Common myeloid progenitor, CD34-positive (primary cell): ENCODE measurements around the gene RBP3.

Source experiments
- CTCF ChIA-PET: fragments of 350-600 bp; sonication (Branson Sonifier 250); formaldehyde crosslinking; loops from one replicate; lab custom pipeline; 2021; ENCODE audit warnings: antibody characterized with exemption; lab: Charles Lee
- POLR2A ChIA-PET: fragments of 350-600 bp; sonication (Branson Sonifier 250); formaldehyde crosslinking; loops from one replicate; lab custom pipeline; 2021; ENCODE audit warnings: antibody characterized with exemption; lab: Charles Lee
- DNase-seq, 3 donors: peaks; one replicate each; pipeline versions ENCODE4 v3.0.0 to v3.0.0-alpha.2; 2013
- H3K27ac ChIP-seq, 2 experiments: 1 replicate in 1 of 2; 2 replicates in 1 of 2; pipeline ENCODE4 v1.7.0; 2013; ENCODE audit warnings: inconsistent platforms in 2 of 2, low read length in 2 of 2, mild to moderate bottlenecking in 2 of 2, low read depth in 1 of 2, moderate library complexity in 1 of 2; ENCODE audit not compliant: severe bottlenecking in 2 of 2, insufficient read depth in 1 of 2, poor library complexity in 1 of 2
- H3K27me3 ChIP-seq, 5 experiments: replicated peaks in 2 of 5; 1 replicate in 3 of 5; 2 replicates in 2 of 5; pipeline versions ENCODE4 v1.6.1 to v1.7.0; 2013; ENCODE audit warnings: low read length in 4 of 5, mild to moderate bottlenecking in 2 of 5, moderate library complexity in 2 of 5, inconsistent platforms in 1 of 5; ENCODE audit not compliant: insufficient read depth in 5 of 5, control insufficient read depth in 4 of 5
- H3K36me3 ChIP-seq, 4 experiments: 1 replicate in 2 of 4; 2 replicates in 2 of 4; pipeline versions ENCODE4 v1.6.1 to v1.7.0; 2013; ENCODE audit warnings: low read length in 3 of 4, control low read depth in 1 of 4, mild to moderate bottlenecking in 1 of 4; ENCODE audit not compliant: control insufficient read depth in 4 of 4, insufficient read depth in 4 of 4
- H3K4me1 ChIP-seq, 4 experiments: 1 replicate in 3 of 4; 2 replicates in 1 of 4; pipeline versions ENCODE4 v1.6.1 to v1.7.1; 2013; ENCODE audit warnings: low read length in 3 of 4, mild to moderate bottlenecking in 3 of 4, control low read depth in 1 of 4, inconsistent platforms in 1 of 4, moderate library complexity in 1 of 4; ENCODE audit not compliant: control insufficient read depth in 4 of 4, insufficient read depth in 4 of 4; ENCODE audit errors: control extremely low read depth in 1 of 4
- H3K4me3 ChIP-seq, 7 experiments: 1 replicate in 4 of 7; 2 replicates in 3 of 7; pipeline versions ENCODE4 v1.5.1 to v1.7.0; 2013; ENCODE audit warnings: mild to moderate bottlenecking in 7 of 7, low read length in 6 of 7, moderate library complexity in 6 of 7, inconsistent platforms in 2 of 7, low read depth in 2 of 7, control low read depth in 1 of 7; ENCODE audit not compliant: insufficient read depth in 4 of 7, control insufficient read depth in 1 of 7; ENCODE audit errors: extremely low read depth in 1 of 7
- H3K9me3 ChIP-seq, 5 experiments: 1 replicate in 4 of 5; 2 replicates in 1 of 5; pipeline versions ENCODE4 v1.6.1 to v1.7.1; 2013; ENCODE audit warnings: low read length in 4 of 5, mild to moderate bottlenecking in 2 of 5, inconsistent platforms in 1 of 5, low read depth in 1 of 5, moderate library complexity in 1 of 5; ENCODE audit not compliant: control insufficient read depth in 4 of 5, insufficient read depth in 2 of 5; ENCODE audit errors: control extremely low read depth in 1 of 5
- WGBS: methylation state at CpG from one replicate; pipeline ENCODE4 v1.1.5; 2013; ENCODE audit not compliant: insufficient coverage; 5-methylcytosine and 5-hydroxymethylcytosine counted together

The RBP3 gene

GRCh38 chr10:47303866-47304265, 44.3 kb upstream of the RBP3 start:
- no peak for DNase-seq
- 96% methylated on average over 6 of the region's 6 CpGs for WGBS
- CTCF ChIA-PET = interaction anchor here (0.9 to 1.7 kb wide), 5 partner anchors 9 to 255 kb away, joined by 3 to 4 read pairs (median 4); no protein-coding TSS in a partner anchor
- Histone ChIP-seq H3K4me3 (no peak overlapping the region), H3K27ac (no peak overlapping the region), H3K9me3 (no peaks in the 10 kb centered on the region), H3K4me1 (peaks cover 0 to 40% (median 25%) of the 10 kb centered on the region in 4 experiments), H3K36me3 (no peaks in the 10 kb centered on the region), H3K27me3 (peaks cover 0 to 35% (median 33%) of the 10 kb centered on the region in 5 experiments)
- POLR2A ChIA-PET = no interaction called here

GRCh38 chr10:47305566-47305965, 42.6 kb upstream of the RBP3 start:
- 65% methylated on average over 2 of the region's 2 CpGs for WGBS

GRCh38 chr10:47306387-47307210, 41.6 kb upstream of the RBP3 start:
- ChIA-PET POLR2A (no interaction called here), CTCF (interaction anchor here (1.0 to 2.9 kb wide), 6 partner anchors 9 to 259 kb away, joined by 3 to 15 read pairs (median 4); no protein-coding TSS in a partner anchor)
- Histone ChIP-seq H3K4me1 (peaks cover 0 to 30% (median 12%) of the 10 kb centered on the region in 4 experiments), H3K9me3 (no peaks in the 10 kb centered on the region), H3K4me3 (no peak overlapping the region), H3K27ac (no peak overlapping the region), H3K36me3 (no peaks in the 10 kb centered on the region), H3K27me3 (peaks cover 0 to 23% (median 8%) of the 10 kb centered on the region in 5 experiments)
- peak; percentile 41 to 93 (median 88) for DNase-seq
- WGBS = 35% methylated on average over 9 of the region's 10 CpGs

More at GRCh38 chr10:47305566-47305965, 42.6 kb upstream of the RBP3 start:
- POLR2A ChIA-PET = no interaction called here
- no peaks in the 10 kb centered on the region for H3K9me3 ChIP-seq
- H3K27ac ChIP-seq = no peak overlapping the region
- CTCF ChIA-PET = interaction anchor here (1.0 to 2.9 kb wide), 5 partner anchors 8 to 258 kb away, joined by 3 to 15 read pairs (median 4); no protein-coding TSS in a partner anchor
- H3K4me1 ChIP-seq = peaks cover 0 to 32% (median 16%) of the 10 kb centered on the region in 4 experiments
- no peak for DNase-seq
- no peak overlapping the region for H3K4me3 ChIP-seq
- peaks cover 0 to 29% (median 18%) of the 10 kb centered on the region in 5 experiments for H3K27me3 ChIP-seq
- no peaks in the 10 kb centered on the region for H3K36me3 ChIP-seq

GRCh38 chr10:47307381-47307780, 40.8 kb upstream of the RBP3 start:
- Histone ChIP-seq H3K4me1 (peaks cover 0 to 35% (median 13%) of the 10 kb centered on the region in 4 experiments), H3K4me3 (no peak overlapping the region), H3K27me3 (peaks cover 0 to 16% (median 2%) of the 10 kb centered on the region in 5 experiments), H3K36me3 (no peaks in the 10 kb centered on the region), H3K27ac (no peak overlapping the region), H3K9me3 (no peaks in the 10 kb centered on the region)
- no peak for DNase-seq
- 83% methylated on average over 2 of the region's 3 CpGs for WGBS
- ChIA-PET POLR2A (no interaction called here), CTCF (interaction anchor here (1.7 to 9.9 kb wide), 3 partner anchors 24 to 261 kb away, joined by 4 to 183 read pairs (median 9); no protein-coding TSS in a partner anchor)

DNA sequence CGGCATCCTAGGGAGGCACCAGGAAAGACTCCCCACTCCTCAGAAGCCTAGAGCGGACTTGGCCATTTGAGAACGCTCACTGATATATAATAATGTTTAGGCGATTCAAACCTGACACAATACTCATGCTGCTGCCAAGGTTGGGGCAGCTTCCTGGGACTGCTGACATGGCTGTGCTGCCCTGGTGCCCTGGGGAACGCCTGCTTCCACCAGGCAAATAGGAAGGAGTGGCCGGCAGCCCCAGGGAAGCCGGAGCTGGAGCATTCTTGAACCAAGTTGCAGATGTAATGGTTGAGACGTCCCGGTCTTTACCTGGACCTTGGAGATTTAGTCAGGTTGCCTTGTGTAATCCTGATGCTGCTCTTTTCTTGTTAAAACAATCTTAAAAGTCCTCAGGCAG, 39.4 kb upstream of the RBP3 start:
- H3K36me3 ChIP-seq = no peaks in the 10 kb centered on the region
- CTCF ChIA-PET = interaction anchor here (1.5 to 9.9 kb wide), 4 partner anchors 26 to 286 kb away, joined by 3 to 183 read pairs (median 4); no protein-coding TSS in a partner anchor
- WGBS = 95% methylated on average over 8 of the region's 9 CpGs

DNA sequence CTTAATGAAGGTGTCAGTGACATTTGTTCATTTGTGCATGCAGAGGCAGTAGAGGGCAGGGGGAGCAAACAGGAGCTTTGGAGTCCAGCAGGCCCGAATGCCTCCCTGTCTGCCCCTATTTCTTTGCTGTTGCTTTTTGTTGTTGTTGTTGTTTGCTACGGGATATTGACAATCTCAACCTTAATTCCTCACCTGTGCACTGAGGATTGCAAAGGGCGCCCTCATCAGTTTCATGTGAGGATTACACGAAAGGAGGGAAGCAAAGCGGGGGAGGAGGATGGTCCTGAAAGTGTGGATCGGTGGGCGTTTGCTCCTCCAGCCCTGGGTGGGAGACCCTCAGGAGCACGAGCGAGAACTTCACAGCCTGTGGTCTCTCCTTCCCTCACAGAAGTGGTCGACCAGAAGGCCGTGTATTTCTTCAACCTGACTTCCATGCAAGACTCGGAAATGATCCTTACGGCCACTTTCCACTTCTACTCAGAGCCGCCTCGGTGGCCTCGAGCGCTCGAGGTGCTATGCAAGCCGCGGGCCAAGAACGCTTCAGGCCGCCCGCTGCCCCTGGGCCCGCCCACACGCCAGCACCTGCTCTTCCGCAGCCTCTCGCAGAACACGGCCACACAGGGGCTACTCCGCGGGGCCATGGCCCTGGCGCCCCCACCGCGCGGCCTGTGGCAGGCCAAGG, 38.6 kb upstream of the RBP3 start:
- no peaks in the 10 kb centered on the region for H3K36me3 ChIP-seq
- no peaks in the 10 kb centered on the region for H3K9me3 ChIP-seq
- ChIA-PET POLR2A (no interaction called here), CTCF (interaction anchor here (1.5 to 9.9 kb wide), 4 partner anchors 44 to 287 kb away, joined by 3 to 183 read pairs (median 6); no protein-coding TSS in a partner anchor)
- no peak overlapping the region for H3K4me3 ChIP-seq
- H3K27ac ChIP-seq = no peak overlapping the region
- 85% methylated on average over 31 of the region's 34 CpGs for WGBS
- peaks cover 0 to 10% (median 0%) of the 10 kb centered on the region in 5 experiments for H3K27me3 ChIP-seq
- peak in 1 of 3 donors; percentile 19 for DNase-seq
- peaks cover 0 to 35% (median 13%) of the 10 kb centered on the region in 4 experiments for H3K4me1 ChIP-seq

More for the DNA sequence above, 39.4 kb upstream of the RBP3 start:
- peaks cover 0 to 10% (median 0%) of the 10 kb centered on the region in 5 experiments for H3K27me3 ChIP-seq
- DNase-seq = no peak
- H3K9me3 ChIP-seq = no peaks in the 10 kb centered on the region
- peaks cover 0 to 35% (median 13%) of the 10 kb centered on the region in 4 experiments for H3K4me1 ChIP-seq
- H3K27ac ChIP-seq = no peak overlapping the region
- no peak overlapping the region for H3K4me3 ChIP-seq
- POLR2A ChIA-PET = no interaction called here
